ENCODE results near the gene RTN3. TPM values are rescaled to one million over a fixed set of nuclear protein-coding genes. Genes with fewer than 3 reads are reported as not detected.
A peak's percentile ranks its signal among the peaks of the same experiment; 100 is the strongest.
"Not testable (repeated sequence)": the region's sequence is repeated elsewhere in the genome, so short reads cannot be mapped to it uniquely, and the experiment has no call there.

RTN3 gene
- total RNA-seq, 6 experiments from 2014 or later: 114 to 144 (median 133) TPM

DNA sequence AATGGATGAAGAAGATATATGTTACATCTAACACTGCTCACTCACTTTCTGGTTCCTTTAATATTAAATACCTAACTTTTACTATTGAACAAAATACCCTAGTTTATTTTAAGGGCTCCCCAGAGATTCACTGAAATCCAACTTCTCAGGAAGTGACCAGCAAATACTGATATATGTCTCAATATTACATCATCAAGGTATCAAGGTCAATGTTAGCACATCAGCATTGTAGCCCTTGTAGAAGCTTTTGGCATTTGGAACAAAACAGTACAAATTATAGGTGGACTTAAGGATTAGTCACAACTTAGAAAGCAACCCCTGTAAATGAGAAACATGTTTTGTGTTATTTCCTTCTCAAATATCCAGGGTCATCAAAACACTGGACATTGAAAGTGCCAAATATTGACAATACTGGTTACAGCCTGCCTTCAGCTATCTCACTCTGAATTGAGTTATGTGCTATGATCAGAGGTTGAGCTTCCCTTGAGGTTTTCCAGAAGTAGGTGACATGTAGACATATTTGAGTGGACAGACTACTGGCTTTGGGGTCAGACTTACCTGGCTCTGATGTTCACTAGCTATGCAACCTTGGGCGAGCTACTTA, 8.3 kb upstream of the RTN3 start:
- Mint-ChIP-seq H3K27me3 (ENCODE audit: insufficient read depth) (no peaks in the 10 kb centered on the region; the same call in none of the 2 replicates), H3K27ac (peak overlapping the region; percentile 79), H3K9me3 (no peaks in the 10 kb centered on the region), H3K4me1 (ENCODE audit: low read depth) (peaks cover 42% of the 10 kb centered on the region), H3K4me3 (0 out of 2 replicates have a peak overlapping the region, but pooled peaks have one; percentile 7), H3K36me3 (ENCODE audit: low read depth) (peaks cover 18% of the 10 kb centered on the region; the same call in 1 of the 2 replicates)
- TF ChIP-seq, protein P1, sequence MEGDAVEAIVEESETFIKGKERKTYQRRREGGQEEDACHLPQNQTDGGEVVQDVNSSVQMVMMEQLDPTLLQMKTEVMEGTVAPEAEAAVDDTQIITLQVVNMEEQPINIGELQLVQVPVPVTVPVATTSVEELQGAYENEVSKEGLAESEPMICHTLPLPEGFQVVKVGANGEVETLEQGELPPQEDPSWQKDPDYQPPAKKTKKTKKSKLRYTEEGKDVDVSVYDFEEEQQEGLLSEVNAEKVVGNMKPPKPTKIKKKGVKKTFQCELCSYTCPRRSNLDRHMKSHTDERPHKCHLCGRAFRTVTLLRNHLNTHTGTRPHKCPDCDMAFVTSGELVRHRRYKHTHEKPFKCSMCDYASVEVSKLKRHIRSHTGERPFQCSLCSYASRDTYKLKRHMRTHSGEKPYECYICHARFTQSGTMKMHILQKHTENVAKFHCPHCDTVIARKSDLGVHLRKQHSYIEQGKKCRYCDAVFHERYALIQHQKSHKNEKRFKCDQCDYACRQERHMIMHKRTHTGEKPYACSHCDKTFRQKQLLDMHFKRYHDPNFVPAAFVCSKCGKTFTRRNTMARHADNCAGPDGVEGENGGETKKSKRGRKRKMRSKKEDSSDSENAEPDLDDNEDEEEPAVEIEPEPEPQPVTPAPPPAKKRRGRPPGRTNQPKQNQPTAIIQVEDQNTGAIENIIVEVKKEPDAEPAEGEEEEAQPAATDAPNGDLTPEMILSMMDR (IDR thresholded peaks at IDR 0.05): no peak
- no peak for DNase-seq

DNA sequence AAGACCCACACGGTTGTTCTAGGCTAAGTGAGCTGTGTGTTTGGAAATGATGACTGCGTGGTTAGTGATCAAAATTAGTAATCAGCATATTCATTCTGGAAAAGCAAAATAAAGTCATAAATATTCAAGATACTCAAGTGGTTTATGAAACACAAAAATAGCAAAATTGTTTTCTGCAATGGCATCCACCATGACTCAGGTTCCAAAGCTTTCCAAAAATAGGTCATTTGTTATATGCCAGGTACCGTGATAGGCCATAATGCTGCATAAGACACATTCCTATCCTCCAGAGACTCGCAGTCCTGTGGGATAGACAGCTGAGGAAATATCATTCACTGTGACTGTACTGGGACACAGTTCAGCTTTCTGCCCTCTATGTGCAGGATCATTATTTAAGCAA, 7.7 kb upstream of the RTN3 start:
- peaks cover 37% of the 10 kb centered on the region for H3K4me1 Mint-ChIP-seq (ENCODE audit: low read depth)
- peaks cover 15% of the 10 kb centered on the region; the same call in 1 of the 2 replicates for H3K36me3 Mint-ChIP-seq (ENCODE audit: low read depth)
- TF ChIP-seq, protein P1 (IDR thresholded peaks at IDR 0.05): no peak
- 0 out of 2 replicates have a peak overlapping the region, but pooled peaks have one; percentile 7 for H3K4me3 Mint-ChIP-seq
- H3K9me3 Mint-ChIP-seq: no peaks in the 10 kb centered on the region
- H3K27me3 Mint-ChIP-seq (ENCODE audit: insufficient read depth): no peaks in the 10 kb centered on the region; the same call in none of the 2 replicates
- DNase-seq: peak; percentile 25
- peak overlapping the region; percentile 79 for H3K27ac Mint-ChIP-seq

DNA sequence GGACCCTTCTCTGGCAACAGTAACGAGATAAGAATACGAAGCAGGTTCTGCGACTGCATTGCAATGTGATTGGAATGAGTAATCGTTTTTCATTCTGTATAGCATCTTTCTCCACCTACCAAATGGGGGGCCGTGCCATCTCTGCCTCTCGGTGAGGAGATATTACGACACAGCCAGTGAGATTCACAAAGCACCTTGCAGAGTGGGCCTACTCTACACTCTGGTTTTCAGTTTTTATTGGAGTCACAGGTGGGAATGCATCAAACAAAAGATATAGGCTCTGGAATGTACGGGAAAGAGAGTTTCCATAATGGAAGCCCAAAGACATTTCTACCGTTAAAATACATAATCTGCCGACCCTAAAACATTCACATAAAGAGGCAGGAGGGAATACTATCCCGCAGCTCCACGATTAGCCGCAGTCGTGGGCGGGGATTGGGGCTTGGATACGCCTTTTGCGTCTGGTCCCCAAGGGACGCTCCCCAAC, 423 bp upstream of the RTN3 start:
- Mint-ChIP-seq H3K27ac (peak overlapping the region; percentile 42), H3K4me1 (ENCODE audit: low read depth) (peaks cover 36% of the 10 kb centered on the region), H3K36me3 (ENCODE audit: low read depth) (no peaks in the 10 kb centered on the region), H3K4me3 (peak overlapping the region; percentile 98), H3K27me3 (ENCODE audit: insufficient read depth) (no peaks in the 10 kb centered on the region; the same call in none of the 2 replicates), H3K9me3 (no peaks in the 10 kb centered on the region)
- TF ChIP-seq, protein P1 (IDR thresholded peaks at IDR 0.05): no peak
- DNase-seq: no peak

DNA sequence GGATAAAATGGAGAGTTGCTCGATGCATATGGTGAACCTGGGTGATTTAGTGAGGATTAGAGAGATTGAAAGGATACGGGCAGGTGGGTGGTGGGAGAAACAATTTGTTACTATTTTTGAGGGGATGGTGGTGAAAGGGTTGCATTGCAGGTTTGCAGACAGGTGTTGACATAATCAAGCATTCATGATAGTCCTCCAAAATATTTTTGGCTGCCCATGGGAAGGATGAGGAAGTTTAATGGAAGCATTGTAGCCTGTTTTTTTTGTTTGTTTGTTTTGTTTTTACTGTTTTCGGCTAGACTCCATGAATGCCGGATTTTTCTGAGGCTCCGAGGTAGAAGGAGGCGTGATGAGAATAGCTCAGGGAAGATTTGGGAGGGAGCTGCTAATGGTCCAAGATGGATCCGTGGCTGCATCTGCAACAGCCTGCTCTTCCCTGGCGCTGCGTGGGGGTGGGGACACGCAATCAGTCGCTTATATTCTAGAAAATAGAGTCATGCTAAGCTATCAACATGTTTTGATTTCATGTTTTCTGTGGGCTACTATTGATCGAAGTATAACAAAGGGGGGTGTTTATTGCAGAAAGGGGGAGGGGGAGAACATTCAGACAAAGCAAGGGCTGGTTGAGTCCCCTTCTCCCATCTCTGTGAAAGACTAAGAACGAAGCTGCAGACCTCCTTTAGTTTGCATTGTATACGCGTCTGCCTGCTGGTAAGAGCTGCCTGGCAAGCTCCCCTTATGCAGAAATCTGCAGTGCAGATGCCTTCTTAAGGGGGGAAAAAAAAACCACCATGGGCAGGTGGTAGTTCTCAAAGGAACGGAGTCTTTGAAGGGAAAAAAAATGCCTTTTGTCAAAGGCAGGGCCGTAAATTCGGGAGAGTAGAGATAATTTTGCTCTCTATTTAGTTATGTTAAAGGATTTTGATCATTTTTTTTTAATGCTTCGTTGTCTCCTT, 1.0 kb downstream of the RTN3 start:
- no peak for DNase-seq
- Mint-ChIP-seq H3K4me3 (peak overlapping the region; percentile 98), H3K4me1 (ENCODE audit: low read depth) (peaks cover 47% of the 10 kb centered on the region), H3K27me3 (ENCODE audit: insufficient read depth) (no peaks in the 10 kb centered on the region; the same call in 1 of the 2 replicates), H3K36me3 (ENCODE audit: low read depth) (no peaks in the 10 kb centered on the region), H3K27ac (peak overlapping the region; percentile 42), H3K9me3 (no peaks in the 10 kb centered on the region)
- TF ChIP-seq, protein P1 (IDR thresholded peaks at IDR 0.05): peak; percentile 41; the same call in 1 of the 2 replicates

DNA sequence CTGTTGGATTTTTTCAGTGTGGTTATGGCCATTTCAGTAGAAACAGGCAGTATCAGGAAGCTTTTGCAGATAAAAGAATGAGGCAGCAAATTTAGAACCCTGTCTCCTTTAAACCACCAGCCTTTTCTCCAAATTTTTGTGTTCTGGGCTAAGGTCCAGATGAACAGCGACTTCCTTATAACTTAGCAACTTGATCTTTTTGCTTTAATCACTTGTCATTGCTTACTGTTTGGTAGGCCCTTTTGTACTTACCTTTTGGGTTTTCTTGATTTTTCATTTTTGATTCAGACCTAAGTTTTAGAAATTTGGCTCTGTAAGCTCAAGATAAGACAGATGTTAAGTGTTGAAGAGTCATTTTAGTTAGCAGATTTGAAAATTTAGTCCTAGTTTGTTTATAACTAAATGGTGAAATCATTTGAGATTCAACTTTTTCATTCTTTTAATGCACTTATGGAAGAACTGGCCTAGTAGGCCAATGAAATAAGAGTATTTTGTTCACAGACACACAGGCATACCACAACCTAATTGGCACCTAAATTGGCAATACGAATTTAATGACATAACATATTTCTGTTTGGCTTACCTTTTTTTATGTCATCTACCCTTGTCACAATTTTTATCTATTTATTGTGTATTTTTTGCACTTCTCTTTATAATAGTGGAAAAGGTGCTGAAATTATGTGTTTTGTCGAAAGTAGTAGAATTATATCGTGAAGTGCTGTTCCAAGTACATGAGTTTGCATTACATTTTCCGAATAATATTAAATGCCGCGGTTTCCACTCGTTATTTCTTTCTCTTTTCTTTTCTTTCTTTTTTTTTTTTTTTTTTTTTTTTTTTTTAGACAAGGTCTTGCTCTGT, 2.1 kb downstream of the RTN3 start:
- Mint-ChIP-seq H3K4me3 (peak overlapping the region; percentile 98), H3K27ac (peak overlapping the region; percentile 42), H3K27me3 (ENCODE audit: insufficient read depth) (no peaks in the 10 kb centered on the region; the same call in 1 of the 2 replicates), H3K4me1 (ENCODE audit: low read depth) (peaks cover 52% of the 10 kb centered on the region), H3K9me3 (no peaks in the 10 kb centered on the region), H3K36me3 (ENCODE audit: low read depth) (no peaks in the 10 kb centered on the region)
- DNase-seq: peak; percentile 36
- TF ChIP-seq, protein P1 (IDR thresholded peaks at IDR 0.05): no peak

DNA sequence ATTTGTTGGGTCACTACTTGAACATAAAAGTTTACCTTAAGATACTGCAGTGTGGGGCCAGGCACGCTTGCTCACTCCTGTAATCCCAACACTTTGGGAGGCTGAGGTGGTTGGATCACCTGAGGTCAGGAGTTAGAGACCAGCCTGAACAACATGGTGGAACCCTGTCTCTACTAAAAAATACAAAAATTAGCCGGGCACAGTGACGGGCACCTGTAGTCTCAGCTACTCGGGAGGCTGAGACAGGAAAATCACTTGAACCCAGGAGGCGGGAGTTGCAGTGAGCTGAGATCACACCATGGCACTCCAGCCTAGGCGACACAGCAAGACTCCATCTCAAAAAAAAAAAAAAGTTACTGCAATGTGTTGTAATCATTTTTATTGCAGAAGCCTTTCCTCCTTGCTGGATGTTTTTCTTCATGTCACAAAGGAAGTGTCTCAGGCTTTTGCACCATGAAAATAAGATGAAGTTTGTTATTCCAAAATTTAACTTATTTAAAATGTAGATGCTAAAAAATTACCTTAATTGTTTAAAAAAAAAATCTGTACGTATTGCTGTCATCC, 3.9 kb downstream of the RTN3 start:
- peaks cover 53% of the 10 kb centered on the region for H3K4me1 Mint-ChIP-seq (ENCODE audit: low read depth)
- not testable (repeated sequence) for H3K9me3 Mint-ChIP-seq; H3K36me3 Mint-ChIP-seq (ENCODE audit: low read depth); H3K4me3 Mint-ChIP-seq; H3K27ac Mint-ChIP-seq; H3K27me3 Mint-ChIP-seq (ENCODE audit: insufficient read depth); DNase-seq

Measured in HFFc6 (cell line).